Measurements from ENCODE around the gene THSD4.
"Not testable (repeated sequence)": the region's sequence is repeated elsewhere in the genome, so short reads cannot be mapped to it uniquely, and the experiment has no call there.

Gene THSD4

GRCh38 chr15:71375934-71376333, 260.7 kb downstream of the THSD4 start:
- DNase-seq, result no peak

GRCh38 chr15:71379893-71380292, 264.6 kb downstream of the THSD4 start:
- DNase-seq, result no peak

GRCh38 chr15:71380345-71380744, 265.1 kb downstream of the THSD4 start:
- DNase-seq, result no peak

- no peak for DNase-seq
Measured at GRCh38 chr15:71384501-71384900, 269.2 kb downstream of the THSD4 start.

- DNase-seq, result no peak
Measured at GRCh38 chr15:71385026-71385425, 269.8 kb downstream of the THSD4 start.

- DNase-seq, result no peak
Measured at GRCh38 chr15:71385457-71385856, 270.2 kb downstream of the THSD4 start.

- DNase-seq, result no peak
Measured at GRCh38 chr15:71386005-71386404, 270.7 kb downstream of the THSD4 start.

GRCh38 chr15:71386448-71387236, 271.4 kb downstream of the THSD4 start:
- DNase-seq, result no peak

- no peak for DNase-seq
Measured at GRCh38 chr15:71387810-71388209, 272.5 kb downstream of the THSD4 start.

- no peak for DNase-seq
Measured at GRCh38 chr15:71390096-71390495, 274.8 kb downstream of the THSD4 start.

- no peak for DNase-seq
Measured at GRCh38 chr15:71391421-71392088, 276.3 kb downstream of the THSD4 start.

- peak in 4 of 56 donors; percentile 11 to 40 (median 20) for DNase-seq
Measured at GRCh38 chr15:71392861-71393283, 277.6 kb downstream of the THSD4 start.

GRCh38 chr15:71393383-71393782, 278.1 kb downstream of the THSD4 start:
- DNase-seq, result no peak

- no peak for DNase-seq
Measured at GRCh38 chr15:71396536-71397125, 281.4 kb downstream of the THSD4 start.

GRCh38 chr15:71397377-71397776, 282.1 kb downstream of the THSD4 start:
- DNase-seq, result no peak

- no peak for DNase-seq
Measured at GRCh38 chr15:71400294-71400693, 285.0 kb downstream of the THSD4 start.

GRCh38 chr15:71401728-71402127, 286.5 kb downstream of the THSD4 start:
- DNase-seq, result not testable (repeated sequence)

GRCh38 chr15:71409541-71409940, 294.3 kb downstream of the THSD4 start:
- no peak for DNase-seq

- no peak for DNase-seq
Measured at GRCh38 chr15:71410347-71410746, 295.1 kb downstream of the THSD4 start.

- DNase-seq, result peak in 3 of 56 donors; percentile 4 to 19 (median 11)
Measured at GRCh38 chr15:71411538-71412482, 296.5 kb downstream of the THSD4 start.

GRCh38 chr15:71413419-71413818, 298.1 kb downstream of the THSD4 start:
- DNase-seq, result no peak

Data from amygdala (tissue), 56 donors.